DOHH2 (cell line): Measurements from ENCODE around the gene SOX11.

Experiments
- H3F3A ChIP-seq: fragments of 200-600 bp; sonication (generic), shearing (Covaris generic); 2 replicates; pipeline ENCODE4 v1.6.0; 2016; ENCODE audit warnings: antibody characterized with exemption, mild to moderate bottlenecking; ENCODE audit not compliant: control insufficient read depth, insufficient read depth
- H3K27ac ChIP-seq: fragments of 200-600 bp; sonication (generic); 2 replicates; pipeline ENCODE4 v1.5.1; 2014; ENCODE audit warnings: low read depth, mild to moderate bottlenecking, low read length, moderate library complexity
- H3K27me3 ChIP-seq: fragments of 200-600 bp; sonication (generic); 2 replicates; pipeline ENCODE4 v1.6.1; 2014; ENCODE audit warnings: mild to moderate bottlenecking, low read length, mixed read lengths; ENCODE audit not compliant: control insufficient read depth
- H3K36me3 ChIP-seq: fragments of 200-600 bp; sonication (generic); 2 replicates; pipeline ENCODE4 v1.6.1; 2014; ENCODE audit warnings: mild to moderate bottlenecking, low read length, moderate library complexity, mixed read lengths; ENCODE audit not compliant: control insufficient read depth
- H3K4me1 ChIP-seq: fragments of 200-600 bp; sonication (generic); 2 replicates; pipeline ENCODE4 v1.6.1; 2014; ENCODE audit warnings: mild to moderate bottlenecking, low read length, mixed read lengths; ENCODE audit not compliant: control insufficient read depth
- H3K4me2 ChIP-seq: fragments of 200-600 bp; sonication (generic); 2 replicates; pipeline ENCODE4 v1.6.0; 2014; ENCODE audit warnings: mild to moderate bottlenecking, low read length, moderate library complexity
- H3K4me3 ChIP-seq: fragments of 200-600 bp; sonication (generic); 2 replicates; pipeline ENCODE4 v1.5.1; 2014; ENCODE audit warnings: mild to moderate bottlenecking, low read length, mixed read lengths
- H3K79me2 ChIP-seq: fragments of 200-600 bp; sonication (generic); 2 replicates; pipeline ENCODE4 v1.6.1; 2014; ENCODE audit warnings: mild to moderate bottlenecking, low read length, mixed read lengths; ENCODE audit not compliant: control insufficient read depth
- H3K9me2 ChIP-seq: fragments of 200-600 bp; sonication (generic); replicated peaks from 2 replicates; pipeline ENCODE4 v1.6.1; 2014; ENCODE audit warnings: mild to moderate bottlenecking, low read length, mixed read lengths; ENCODE audit not compliant: control insufficient read depth
- H3K9me3 ChIP-seq: fragments of 200-600 bp; sonication (generic); 2 replicates; pipeline ENCODE4 v1.6.1; 2014; ENCODE audit warnings: antibody characterized with exemption, low read length, mixed read lengths; ENCODE audit not compliant: control insufficient read depth, insufficient read depth
- H4K20me1 ChIP-seq: fragments of 200-600 bp; sonication (generic); 2 replicates; pipeline ENCODE4 v1.6.0; 2014; ENCODE audit warnings: low read depth, mild to moderate bottlenecking, antibody characterized with exemption, low read length, moderate library complexity; ENCODE audit not compliant: control insufficient read depth, insufficient read depth
- EZH2phosphoT487 ChIP-seq: fragments of 200-600 bp; sonication (generic); IDR thresholded peaks from 2 replicates; pipeline ENCODE4 v1.6.1; 2017; ENCODE audit warnings: borderline replicate concordance, mild to moderate bottlenecking, antibody characterized with exemption, low read length, moderate library complexity, mixed read lengths
- TF ChIP-seq, protein P1 (sequence below): fragments of 200-600 bp; sonication (generic); IDR thresholded peaks from one replicate; pipeline ENCODE4 v1.5.1; 2014; ENCODE audit warnings: antibody characterized with exemption, mild to moderate bottlenecking, low read depth, low read length; ENCODE audit not compliant: poor library complexity, severe bottlenecking

Gene SOX11

DNA sequence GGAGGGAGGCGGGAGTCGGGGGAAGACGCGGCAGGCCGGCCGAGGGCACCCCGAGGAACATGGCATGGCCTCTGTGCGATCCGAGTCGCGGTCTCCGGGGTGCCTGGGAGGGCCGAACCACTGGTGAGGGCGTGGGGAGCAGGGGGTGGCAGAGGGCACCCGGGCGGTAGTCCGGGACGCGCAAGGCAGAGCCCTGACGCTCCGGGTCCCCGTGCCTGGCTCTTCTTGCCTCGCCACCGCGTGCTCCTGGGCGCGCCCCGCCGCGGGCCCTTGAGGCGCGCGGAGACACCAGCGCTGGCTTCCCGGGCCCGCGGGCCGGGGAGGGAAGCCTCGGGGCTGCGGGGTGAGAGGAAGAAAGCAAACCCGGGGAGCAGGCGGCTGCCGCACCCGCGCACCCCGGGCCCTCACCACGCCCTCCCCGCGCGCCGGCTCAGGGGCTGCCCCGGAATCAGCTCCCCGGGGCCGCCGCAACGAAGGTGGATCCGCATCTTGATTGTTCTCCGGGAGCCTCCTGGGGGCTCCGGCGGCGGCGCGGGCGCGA is 4.3 kb downstream of the SOX11 start:
- no peaks in the 10 kb centered on the region for H3K9me2 ChIP-seq
- H3K79me2 ChIP-seq = no peaks in the 10 kb centered on the region
- TF ChIP-seq EZH2phosphoT487 = no peak
- TF ChIP-seq, protein P1, sequence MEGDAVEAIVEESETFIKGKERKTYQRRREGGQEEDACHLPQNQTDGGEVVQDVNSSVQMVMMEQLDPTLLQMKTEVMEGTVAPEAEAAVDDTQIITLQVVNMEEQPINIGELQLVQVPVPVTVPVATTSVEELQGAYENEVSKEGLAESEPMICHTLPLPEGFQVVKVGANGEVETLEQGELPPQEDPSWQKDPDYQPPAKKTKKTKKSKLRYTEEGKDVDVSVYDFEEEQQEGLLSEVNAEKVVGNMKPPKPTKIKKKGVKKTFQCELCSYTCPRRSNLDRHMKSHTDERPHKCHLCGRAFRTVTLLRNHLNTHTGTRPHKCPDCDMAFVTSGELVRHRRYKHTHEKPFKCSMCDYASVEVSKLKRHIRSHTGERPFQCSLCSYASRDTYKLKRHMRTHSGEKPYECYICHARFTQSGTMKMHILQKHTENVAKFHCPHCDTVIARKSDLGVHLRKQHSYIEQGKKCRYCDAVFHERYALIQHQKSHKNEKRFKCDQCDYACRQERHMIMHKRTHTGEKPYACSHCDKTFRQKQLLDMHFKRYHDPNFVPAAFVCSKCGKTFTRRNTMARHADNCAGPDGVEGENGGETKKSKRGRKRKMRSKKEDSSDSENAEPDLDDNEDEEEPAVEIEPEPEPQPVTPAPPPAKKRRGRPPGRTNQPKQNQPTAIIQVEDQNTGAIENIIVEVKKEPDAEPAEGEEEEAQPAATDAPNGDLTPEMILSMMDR = no peak
- H3K36me3 ChIP-seq = no peaks in the 10 kb centered on the region
- H3K4me2 ChIP-seq = no peak overlapping the region
- no peaks in the 10 kb centered on the region; the same call in 1 of the 2 replicates for H3K9me3 ChIP-seq
- H3K27ac ChIP-seq = no peak overlapping the region
- no peaks in the 10 kb centered on the region for H4K20me1 ChIP-seq
- no peak overlapping the region for H3K4me3 ChIP-seq
- H3K27me3 ChIP-seq = no peaks in the 10 kb centered on the region
- H3K4me1 ChIP-seq = no peaks in the 10 kb centered on the region
- H3F3A ChIP-seq = no peaks in the 10 kb centered on the region

DNA sequence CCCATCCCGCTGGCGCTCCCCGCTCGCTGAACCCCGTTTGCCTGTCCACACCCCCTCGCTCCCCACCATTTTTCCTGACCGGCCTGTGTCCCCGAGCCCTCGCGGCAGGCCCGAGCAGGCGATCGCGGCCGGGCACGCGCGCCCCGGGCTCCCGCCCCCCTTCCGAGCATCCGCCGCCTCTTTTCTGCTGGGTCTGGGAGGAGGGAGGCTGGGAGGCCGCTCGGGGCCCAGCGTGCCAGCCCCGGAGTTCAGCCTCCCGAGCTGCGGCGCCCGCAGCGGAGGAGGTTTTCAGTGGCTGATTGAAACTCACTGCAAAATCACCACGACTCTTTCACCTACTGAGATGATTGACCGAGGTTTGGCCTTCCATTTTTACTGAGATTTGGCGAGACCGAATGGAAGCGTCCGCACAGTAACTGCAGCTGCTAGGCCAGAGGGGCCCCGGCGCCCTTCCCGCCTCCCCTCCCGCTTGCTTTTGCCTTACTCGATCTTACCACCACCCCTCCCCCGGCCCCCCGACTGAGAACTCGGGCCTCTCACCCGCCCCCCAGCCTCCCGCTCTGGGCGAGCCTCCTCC is 4.8 kb downstream of the SOX11 start:
- Histone ChIP-seq H3K4me2 (no peak overlapping the region), H3K4me1 (no peaks in the 10 kb centered on the region), H3K79me2 (no peaks in the 10 kb centered on the region), H3K9me2 (no peaks in the 10 kb centered on the region), H3K27me3 (no peaks in the 10 kb centered on the region), H3K27ac (no peak overlapping the region), H4K20me1 (no peaks in the 10 kb centered on the region), H3F3A (no peaks in the 10 kb centered on the region), H3K36me3 (no peaks in the 10 kb centered on the region), H3K4me3 (no peak overlapping the region), H3K9me3 (no peaks in the 10 kb centered on the region; the same call in 1 of the 2 replicates)
- no peak for TF ChIP-seq EZH2phosphoT487
- TF ChIP-seq, protein P1 = no peak

DNA sequence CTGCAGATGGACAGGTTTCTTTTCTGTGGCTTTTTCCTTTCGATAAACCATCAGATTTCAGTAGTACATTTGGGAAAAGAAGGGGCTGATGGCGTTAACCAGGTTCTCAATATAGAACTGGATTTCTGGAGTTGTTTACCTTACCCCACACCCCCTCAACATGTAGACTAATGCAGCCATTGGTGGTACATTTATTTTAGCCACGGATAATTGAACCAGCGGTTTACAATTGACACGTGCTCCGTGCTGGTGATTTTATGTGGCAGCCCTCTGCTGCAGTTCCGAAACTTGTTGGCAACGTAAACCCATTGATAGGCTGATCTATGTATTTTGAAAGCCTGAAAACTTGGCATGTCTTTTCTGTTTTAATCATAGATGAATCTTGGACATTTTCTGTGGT is 5.4 kb downstream of the SOX11 start:
- Histone ChIP-seq H3K9me3 (no peaks in the 10 kb centered on the region; the same call in 1 of the 2 replicates), H3K4me2 (no peak overlapping the region), H3K4me3 (no peak overlapping the region), H3F3A (no peaks in the 10 kb centered on the region), H3K9me2 (no peaks in the 10 kb centered on the region), H3K27ac (no peak overlapping the region), H3K79me2 (no peaks in the 10 kb centered on the region), H3K4me1 (no peaks in the 10 kb centered on the region), H3K36me3 (no peaks in the 10 kb centered on the region), H4K20me1 (no peaks in the 10 kb centered on the region), H3K27me3 (no peaks in the 10 kb centered on the region)
- TF ChIP-seq, protein P1 = no peak
- TF ChIP-seq EZH2phosphoT487 = no peak
